Measurements from ENCODE around the gene RARS1.
"Not testable (repeated sequence)": the region's sequence is repeated elsewhere in the genome, so short reads cannot be mapped to it uniquely, and the experiment has no call there.

The RARS1 gene

DNA sequence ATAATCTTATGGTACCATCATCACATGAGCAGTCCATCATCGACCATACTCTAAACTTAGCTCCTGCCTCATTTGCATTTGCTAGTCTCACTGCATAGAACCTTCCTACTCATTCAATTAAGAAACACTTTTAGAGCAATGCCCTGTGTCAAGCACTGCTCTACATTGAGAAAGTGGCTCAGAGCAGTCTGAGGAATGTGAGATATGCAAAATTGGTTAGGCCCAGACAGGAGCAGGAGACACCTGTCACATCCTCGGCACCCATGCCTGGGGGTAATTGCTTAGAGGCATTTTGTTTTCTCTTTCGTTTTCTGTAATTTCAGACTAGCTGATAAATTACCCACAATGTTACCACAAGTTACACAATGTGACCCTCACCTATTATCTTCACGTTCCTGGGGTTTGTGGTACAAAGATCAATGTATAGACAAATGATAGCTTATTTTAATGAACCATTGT lies 4.9 kb upstream of the RARS1 start:
- no peak for DNase-seq

DNA sequence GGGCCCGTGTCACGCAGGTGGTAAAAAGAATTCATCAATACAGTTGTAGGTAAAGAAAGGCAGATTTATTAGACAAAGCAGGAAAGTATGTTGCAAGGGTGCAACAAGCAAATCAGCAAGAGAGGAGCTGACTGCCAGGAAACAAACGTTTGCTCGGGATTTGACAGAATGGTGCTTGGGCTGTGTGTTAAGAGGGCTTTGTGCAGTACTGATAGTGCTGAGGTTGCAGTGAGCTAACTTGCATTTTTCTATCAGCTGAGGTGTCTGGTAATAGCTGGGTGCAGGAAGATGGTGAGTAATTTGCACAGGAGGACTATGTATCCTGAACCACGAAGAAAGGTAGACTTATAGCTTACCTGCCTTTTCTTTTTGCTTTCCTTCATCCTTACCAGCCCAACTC lies 3.9 kb upstream of the RARS1 start:
- no peak for DNase-seq

DNA sequence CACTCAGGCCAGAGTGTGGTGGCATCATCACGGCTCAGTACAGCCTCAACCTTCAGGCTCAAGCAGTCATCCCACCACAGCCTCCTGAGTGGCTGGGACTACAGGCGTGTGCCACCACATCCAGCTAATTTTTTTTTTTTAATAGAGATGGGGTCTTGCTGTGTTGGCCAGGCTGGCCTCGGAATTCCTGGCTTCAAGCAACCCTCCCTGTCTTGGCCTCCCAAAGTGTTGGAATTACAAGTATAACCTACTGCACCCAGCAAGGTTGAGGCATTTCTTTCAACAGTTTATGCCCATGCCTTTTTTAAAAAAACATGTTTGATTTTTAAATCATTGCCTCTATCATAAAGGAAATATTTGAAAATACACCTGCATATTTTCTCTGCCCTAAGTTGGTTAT lies 2.8 kb downstream of the RARS1 start:
- no peak for DNase-seq

DNA sequence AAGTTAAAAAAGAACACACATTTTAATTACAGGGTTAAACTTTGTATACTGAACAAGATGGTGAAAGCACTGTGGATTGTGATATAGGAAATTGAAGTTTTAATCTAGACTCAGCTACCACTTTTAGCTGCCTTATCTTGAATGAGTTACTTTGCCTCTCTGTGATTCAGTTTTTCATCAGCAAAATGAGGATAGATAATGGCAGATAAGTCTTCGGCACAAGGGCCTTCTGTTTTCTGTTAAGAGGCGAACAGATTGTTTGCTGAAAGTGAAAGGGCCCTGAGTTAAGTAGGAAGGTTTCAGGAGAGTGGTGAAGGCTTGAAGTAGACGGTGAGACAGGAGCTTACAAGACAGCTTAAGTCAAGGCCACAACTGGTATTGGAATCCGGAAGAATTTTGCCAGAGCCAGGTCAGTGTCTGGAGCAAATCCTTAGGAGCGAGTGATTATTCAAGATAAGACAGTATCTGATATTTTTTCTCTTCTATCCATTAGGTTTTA lies 7.8 kb downstream of the RARS1 start:
- no peak for DNase-seq

DNA sequence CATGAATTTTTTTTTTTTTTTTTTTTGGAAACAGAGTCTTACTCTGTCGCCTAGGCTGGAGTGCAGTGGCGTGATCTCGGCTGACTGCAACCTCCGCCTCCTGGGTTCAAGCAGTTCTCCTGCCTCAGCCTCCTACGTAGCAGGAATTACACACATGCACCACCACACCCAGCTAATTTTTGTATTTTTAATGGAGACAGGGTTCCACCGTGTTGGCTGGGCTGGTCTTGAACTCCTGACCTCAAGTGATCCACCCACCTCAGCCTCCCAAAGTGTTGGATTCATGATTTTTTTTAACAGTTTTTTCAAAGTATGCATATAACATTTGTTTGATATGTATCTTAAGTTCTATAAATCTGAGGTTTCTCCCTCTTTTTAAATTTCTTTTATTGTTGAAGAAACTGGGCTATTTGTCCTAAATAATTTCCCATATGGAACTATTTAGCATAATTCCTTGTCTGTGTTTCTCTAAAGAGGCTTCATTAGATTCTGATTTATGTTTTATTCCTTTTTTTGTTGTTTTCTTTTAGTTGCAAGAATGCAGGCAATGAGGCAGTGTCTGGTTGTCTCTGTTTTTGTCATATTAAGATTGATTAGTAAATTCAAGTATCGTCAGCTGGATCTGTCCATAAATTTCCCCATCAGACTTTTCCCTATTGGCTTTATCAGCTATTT lies 16.4 kb downstream of the RARS1 start:
- DNase-seq: no peak

DNA sequence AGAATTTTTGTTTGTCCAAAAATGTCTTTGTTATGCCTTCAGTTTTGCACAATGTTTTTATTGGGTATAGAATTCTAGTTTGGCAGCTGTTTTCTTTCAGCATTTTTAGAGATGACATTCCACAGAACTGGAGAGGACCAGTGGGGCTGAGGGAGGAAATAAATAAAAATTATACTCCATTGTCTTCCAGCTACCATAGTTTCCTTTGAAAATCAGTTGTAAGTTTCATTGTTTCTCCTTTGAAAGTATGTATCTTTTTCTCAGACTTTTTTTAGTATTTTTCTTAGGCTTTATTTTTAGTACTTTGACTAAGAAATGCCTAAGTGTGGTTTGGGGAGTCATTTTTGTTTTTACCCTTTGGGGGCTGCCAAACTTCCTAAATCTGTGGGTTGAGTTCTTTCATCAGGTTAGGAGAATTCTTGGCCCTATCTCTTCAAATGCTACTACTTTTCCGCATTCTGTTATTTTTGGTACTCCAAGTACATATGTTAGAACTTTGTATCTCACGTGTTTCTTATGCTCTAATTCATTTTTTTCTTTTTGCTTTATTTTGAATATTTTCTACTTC lies 27.7 kb downstream of the RARS1 start:
- no peak for DNase-seq

DNA sequence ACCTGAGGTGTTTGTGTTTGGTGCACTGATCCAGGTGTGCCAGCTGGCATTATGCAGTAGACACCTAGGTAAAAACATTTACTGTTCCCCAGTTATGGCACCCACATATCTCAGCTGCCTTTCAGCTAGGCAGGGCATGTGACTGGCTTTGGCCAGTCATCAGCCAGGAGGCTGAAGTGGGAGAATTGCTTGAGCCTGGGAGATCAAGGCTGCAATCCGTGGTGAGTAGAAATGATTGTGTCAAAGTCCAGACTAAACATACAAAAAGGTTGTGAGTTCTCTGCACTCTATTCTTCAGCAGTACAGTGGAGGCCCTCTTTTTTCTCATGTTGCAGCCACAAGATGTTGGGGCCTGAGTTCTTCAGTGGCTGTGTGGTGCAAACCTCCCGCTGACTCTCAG lies 39.6 kb downstream of the RARS1 start:
- no peak for DNase-seq

DNA sequence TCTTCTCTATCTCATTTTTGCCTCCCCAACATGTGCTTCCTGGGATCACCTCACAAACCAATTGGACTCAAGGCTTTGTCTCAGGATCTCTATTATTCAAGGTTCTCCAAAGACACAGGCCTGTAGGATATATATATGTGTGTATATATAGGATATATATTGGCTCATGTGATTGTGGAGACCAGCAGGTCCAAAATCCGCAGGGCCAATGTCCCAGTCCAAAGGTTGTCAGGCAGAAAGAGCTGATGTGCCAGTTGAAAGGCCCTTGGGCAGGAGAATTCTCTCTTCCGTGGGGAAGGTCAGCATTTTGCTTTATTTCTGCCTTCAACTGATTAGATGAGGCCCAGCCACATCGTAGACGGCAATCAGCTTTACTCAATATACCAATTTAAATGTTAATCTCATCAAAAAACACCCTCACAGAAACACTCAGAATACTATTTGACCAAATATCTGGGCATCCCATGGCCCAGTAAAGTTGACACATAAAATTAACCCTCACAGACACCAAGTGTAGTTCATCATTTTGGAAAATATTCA lies 41.6 kb downstream of the RARS1 start:
- no peak for DNase-seq

DNA sequence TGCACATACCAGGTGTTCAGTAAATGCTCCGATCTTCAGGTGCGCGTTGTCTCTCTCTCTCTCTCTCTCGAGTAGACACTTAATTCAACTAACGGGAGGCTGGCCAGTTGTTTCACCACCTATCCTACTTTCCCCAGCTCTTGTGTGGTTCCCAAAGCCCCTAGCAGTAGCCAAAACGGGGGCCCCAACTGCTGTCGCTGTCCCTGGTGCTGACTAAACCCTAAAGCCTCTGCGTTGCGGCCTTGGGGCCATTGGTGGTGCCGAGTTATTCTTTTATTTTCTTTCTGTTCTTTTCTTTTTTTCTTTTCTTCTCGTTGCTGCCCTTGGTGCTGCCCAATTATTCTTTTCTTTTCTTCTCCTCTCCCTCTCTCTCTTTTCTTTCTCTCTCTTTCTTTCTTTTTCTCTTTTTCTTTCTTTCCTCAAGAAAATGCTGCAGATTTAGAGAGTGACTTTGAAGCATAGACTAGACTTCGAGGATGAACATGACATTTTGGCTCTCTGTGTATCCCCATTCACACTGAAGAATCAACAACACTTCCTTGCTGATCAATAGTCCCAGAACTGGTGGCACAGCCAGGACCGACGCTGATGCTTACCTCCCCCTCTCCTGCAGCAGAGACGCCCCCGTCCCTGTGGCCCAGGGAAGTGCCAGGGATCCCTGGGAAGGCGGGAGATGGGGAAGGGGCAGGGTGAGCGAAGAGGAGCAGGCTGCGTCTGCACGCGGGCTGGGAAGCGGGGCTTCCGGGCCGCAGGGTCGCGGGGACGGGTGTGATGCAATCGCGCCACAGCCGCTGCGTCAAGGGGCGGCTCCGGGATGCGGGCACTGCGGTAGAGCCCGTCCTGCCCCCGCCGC lies 42.5 kb downstream of the RARS1 start, which contains the start of gene FBLL1:
FBLL1 (plus strand) TSS at position 785 of the 853 bp plus-strand sequence. CDS start 200 bp downstream, outside the sequence.
- DNase-seq: no peak

DNA sequence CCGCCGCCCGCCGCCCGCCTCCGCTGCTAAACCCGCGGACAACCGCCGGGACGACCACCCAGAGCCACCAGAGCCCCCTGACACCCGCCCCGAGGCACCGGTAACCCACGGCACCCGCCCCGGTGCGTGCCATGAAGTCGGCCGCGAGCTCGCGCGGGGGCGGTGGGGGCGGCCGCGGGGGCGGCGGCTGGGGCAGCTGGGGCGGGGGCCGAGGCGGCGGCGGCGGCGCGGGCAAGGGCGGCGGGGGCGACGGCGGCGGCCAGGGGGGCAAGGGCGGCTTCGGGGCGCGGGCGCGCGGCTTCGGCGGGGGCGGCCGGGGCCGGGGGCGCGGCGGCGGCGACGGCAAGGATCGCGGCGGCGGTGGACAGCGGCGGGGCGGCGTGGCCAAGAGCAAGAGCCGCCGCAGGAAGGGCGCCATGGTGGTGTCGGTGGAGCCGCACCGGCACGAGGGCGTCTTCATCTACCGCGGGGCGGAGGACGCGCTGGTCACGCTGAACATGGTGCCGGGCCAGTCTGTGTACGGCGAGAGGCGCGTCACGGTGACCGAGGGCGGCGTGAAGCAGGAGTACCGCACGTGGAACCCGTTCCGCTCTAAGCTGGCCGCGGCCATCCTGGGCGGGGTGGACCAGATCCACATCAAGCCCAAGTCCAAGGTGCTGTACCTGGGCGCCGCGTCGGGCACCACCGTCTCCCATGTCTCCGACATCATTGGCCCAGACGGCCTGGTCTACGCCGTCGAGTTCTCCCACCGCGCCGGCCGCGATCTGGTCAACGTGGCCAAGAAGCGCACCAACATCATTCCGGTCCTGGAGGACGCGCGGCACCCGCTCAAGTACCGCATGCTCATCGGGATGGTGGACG lies 43.3 kb downstream of the RARS1 start:
- no peak for DNase-seq

DNA sequence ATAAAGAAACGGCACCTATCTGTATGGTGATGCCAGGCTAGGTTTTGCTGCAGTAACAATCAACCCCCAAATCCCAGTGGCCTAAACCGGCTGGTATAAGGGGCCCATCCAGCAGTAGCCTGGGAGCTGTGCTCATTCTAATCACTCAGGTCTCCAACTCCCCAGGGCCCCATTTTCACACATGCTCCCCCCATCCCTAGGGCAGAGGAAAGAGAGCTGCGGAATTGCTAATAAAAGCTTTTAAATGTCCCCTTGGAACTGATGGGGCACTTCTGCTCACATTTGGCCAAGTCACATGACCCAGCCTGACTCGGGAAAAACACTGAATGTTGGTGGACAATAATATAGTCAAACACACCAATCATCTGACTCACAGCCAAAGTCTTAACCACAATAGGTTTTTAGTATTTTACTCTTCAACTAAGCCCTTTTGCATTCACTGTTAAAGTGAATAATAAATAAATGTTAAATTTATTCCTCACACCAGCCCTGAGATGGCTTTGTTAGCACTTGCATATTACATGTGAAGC lies 44.4 kb downstream of the RARS1 start:
- DNase-seq: no peak

DNA sequence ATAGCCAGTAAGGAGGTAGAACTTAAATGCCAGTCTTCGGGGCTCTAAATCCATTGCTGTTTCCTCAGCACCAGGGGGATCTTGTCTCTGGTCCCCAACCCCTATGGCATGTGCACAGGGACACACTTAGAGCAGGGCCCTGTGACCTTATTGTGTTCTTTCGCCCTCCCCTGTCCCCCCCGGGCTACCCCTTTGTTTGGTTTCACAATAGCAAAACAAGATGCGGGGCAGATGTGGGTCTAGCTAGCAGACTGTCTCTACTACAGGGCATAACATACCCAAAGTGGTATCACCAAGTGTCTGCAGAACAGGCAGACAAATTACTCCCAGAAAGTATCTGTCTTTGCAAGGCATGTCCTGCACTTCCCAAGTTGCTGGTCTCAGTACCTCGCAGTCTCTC lies 44.9 kb downstream of the RARS1 start:
- no peak for DNase-seq

DNA sequence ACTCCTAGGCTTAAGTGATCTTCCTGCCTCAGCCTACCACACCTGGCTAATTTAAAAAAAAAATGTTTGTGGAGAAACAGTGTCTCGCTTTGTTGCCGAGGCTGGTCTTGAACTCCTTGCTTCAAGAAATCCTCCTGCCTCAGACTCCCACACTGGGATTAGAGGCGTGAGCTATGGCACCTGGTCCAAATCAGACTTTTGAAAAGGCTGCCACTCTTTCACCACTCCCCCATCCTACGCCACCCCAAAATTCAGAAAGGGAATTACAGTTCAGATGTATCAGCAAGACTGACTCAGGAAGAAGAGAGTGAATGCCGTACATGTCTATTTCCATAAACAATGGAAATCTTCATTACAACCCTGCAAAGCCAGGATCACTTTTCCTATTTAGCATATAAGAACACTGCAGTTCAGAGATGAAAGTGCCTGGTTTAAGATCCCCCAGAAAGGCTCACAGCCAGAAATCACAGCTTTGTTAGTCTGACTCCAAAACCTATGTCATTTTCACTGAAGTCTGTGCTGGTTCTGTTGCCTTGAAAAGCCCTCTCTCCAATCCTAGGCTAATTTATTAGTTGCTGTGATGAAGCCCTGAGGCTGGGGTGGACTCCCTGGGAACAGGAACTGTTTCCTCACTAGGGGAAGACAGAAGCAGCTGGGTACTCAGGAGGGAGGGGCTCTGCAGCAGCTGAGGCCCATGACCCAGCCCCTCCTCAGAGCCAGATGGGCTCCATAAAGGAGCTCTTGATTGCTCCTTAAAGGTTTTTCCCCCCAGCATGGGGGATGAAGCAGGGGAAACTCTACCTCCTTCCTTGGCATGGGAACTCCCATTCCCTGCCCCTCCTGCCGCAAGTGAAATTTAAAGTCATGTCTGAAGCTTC lies 46.0 kb downstream of the RARS1 start:
- DNase-seq: no peak

DNA sequence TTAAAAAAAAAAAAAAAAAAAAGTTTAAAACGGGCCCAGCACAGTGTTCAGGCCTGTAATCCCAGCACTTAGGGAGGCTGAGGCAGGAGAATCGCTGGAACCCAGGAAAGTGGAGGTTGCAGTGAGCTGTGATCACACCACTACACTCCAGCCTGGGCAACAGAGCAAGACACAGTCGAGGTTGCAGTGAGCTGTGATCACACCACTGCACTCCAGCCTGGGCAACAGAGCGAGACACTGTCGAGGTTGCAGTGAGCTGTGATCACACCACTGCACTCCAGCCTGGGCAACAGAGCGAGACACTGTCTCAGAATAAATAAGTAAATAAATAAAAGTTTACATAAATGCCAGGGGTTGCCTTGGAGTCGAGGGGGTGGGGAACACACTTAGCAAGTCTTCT lies 48.1 kb downstream of the RARS1 start:
- DNase-seq: not testable (repeated sequence)

DNA sequence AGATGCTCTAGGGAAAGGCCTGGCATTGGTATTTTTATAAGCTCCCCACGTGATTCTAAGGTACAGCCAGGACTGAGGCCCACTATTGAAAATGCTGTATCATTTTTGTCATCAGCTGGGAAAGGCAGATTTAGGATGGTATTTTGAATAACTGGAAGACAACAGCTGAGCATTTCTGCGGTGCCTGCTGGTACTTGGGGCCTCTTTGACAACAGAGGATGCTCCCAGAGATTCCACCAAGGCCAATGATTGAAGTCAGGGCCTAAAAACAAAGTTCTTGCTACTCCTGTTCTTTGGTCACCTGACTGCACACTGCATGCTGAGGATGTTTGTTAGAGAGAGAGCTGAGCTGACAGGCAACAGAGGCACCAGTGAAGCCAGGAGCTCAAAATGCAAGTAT lies 50.9 kb downstream of the RARS1 start:
- no peak for DNase-seq

DNA sequence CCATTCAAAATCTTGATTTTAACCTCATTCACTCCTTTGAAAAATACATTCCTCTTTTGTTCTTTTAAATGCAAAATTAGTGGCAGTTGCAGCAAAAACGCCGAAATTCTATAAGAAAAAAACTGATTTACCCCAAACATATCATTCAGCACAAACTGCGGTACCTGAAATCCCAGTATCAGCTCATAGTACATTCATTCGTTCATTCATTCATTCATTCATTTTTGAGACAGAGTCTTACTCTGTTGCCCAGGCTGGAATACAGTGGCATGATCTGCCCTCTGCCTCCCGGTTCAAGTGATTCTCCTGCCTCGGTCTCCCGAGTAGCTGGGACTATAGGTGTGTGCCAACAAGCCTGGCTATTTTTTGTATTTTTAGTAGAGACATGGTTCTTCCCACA lies 63.3 kb downstream of the RARS1 start:
- no peak for DNase-seq

DNA sequence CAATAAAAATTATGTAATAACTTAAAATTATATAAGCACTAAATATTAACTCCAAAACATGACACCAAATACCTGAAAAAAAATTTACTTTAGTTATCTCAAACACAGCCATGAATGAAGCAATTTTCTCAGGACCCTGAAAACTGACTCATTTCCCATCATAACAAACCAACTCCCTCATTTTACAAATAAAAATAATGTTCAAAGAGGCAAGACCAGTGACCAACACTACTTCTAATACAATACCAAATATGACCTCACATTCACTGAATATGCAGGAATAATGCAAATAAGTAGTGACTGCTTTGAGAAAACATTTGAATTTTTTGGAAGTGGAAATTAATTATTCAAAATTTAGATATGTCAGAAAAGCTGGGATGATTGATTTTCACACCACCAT lies 64.4 kb downstream of the RARS1 start:
- DNase-seq: no peak

DNA sequence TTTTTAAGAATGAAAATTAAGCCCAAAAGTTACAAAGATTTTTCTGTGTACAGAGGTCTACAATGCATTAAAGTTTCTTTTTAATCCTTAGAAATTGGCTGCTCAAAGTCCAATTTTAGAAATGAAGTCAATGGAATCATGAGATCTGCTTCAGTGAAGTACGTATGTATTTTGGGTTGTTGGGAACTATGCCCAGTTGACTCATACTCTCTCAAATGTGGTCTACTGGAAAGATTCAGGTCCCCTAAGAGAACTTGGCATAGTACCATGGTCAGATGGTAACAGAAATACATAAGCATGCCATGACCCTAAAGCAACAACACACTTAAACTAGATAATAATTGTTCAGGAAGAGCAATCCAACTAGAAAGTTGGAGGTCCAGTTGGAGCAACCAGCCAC lies 65.9 kb downstream of the RARS1 start:
- DNase-seq: no peak

DNA sequence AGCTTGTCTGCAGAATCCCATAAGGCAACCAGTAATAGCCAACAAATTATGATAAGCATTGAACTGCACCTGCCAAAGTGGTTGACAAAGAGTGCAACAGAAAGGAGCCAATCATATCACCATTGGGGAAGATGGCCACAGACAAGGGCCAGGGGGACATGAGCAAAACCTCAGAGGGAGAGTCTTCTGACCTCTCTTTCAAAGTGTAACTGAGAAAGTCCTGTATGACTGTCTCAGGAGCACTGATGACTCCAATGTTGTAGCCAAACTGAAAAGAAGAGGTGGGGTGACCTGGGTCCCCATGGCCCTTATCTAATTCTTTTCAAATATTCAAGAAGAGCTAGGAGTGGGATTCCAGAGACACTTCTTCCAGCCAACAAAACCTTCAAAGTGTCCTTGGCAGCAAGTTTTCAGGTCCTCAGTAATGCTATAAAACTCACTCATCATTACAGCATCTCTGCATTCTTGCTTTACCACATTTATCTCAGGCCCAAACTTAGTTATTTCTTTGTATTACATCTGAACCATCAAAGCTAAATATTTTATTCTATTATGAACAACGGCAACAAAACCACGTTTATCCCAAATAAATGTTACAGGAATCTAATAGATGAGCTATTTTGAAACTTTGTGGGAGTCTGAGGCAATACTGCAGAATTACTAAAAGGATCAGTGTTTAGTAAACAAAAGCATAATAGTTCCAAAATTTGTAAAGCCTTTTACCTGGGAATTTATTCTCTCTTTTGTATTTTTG lies 67.3 kb downstream of the RARS1 start:
- DNase-seq: no peak

DNA sequence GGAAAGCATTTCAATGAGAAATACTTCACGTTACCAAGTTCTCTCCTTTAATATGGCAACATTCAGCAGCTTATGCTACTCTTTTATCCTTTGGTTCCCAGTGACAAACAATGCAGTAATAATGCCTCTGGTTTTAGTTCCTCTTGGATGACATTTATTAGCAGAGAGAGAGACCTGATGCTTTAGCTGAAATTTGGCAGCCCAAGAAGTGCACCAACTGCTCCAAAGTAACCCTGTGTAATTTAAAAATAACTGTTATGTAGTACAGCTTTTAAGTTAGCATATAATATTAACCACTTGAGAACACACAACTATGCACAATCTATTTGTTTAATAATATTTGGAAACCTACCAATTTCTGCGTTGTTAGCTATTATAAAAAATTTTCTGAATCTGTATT lies 71.1 kb downstream of the RARS1 start:
- DNase-seq: no peak

Measured in CD4-positive, alpha-beta T cell treated with Interferon gamma for 1 hour (primary cell).